Subcutaneous abdominal adipose tissue (tissue), 5 donors: Measurements from ENCODE around the gene NET1.
A peak's percentile ranks its signal among the peaks of the same experiment; 100 is the strongest.

Source experiments
- H3K27ac ChIP-seq: one replicate; pipeline ENCODE4 v1.7.0; 2013; ENCODE audit warnings: low read depth, mild to moderate bottlenecking, inconsistent platforms, low read length, moderate library complexity
- H3K27me3 ChIP-seq, 5 donors: one replicate each; pipeline ENCODE4 v1.7.0; 2013; ENCODE audit warnings: low read length in 5 of 5, inconsistent platforms in 1 of 5; ENCODE audit not compliant: control insufficient read depth in 5 of 5, insufficient read depth in 4 of 5
- H3K36me3 ChIP-seq, 5 donors: one replicate each; pipeline ENCODE4 v1.7.0; 2013; ENCODE audit warnings: low read length in 5 of 5; ENCODE audit not compliant: control insufficient read depth in 5 of 5, insufficient read depth in 5 of 5
- H3K4me1 ChIP-seq, 5 donors: one replicate each; pipeline ENCODE4 v1.7.0; 2013; ENCODE audit warnings: low read length in 5 of 5, mild to moderate bottlenecking in 3 of 5, moderate library complexity in 1 of 5; ENCODE audit not compliant: control insufficient read depth in 5 of 5, insufficient read depth in 5 of 5
- H3K4me3 ChIP-seq, 5 donors: one replicate each; pipeline ENCODE4 v1.7.0; 2013; ENCODE audit warnings: low read length in 5 of 5, low read depth in 1 of 5
- H3K9ac ChIP-seq, 5 donors: one replicate each; pipeline ENCODE4 v1.7.0; 2013; ENCODE audit warnings: low read length in 5 of 5, mild to moderate bottlenecking in 4 of 5, moderate library complexity in 3 of 5
- H3K9me3 ChIP-seq, 5 donors: one replicate each; pipeline ENCODE4 v1.7.0; 2013; ENCODE audit warnings: low read length in 5 of 5; ENCODE audit not compliant: control insufficient read depth in 5 of 5
- donor health status: healthy.
- donor health status: healthy.
- donor health status: healthy.
- donor health status: healthy.
- donor health status: healthy.

Gene NET1

DNA sequence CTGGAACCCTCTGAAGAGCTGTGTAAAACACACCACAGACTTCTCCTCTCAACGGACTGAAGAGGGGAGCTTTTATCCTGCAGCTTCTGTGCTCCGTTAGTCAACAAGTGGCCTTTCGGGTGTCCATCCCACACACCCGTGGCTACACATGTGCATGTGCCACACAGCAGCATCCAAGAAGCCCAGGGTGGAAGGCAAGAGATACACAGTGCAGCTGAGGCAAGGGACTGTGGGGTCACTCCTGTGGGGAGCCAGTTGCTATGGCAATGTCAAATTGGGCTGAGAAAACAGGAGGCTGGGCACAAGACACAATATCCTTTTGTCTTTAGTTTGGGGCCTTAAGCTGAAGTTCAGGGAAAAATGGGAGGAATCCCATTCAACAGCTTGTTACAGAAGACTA, 28.7 kb downstream of the NET1 start:
- no peak overlapping the region for H3K9ac ChIP-seq
- no peak overlapping the region for H3K4me3 ChIP-seq
- H3K4me1 ChIP-seq: peaks cover 0 to 15% (median 2%) of the 10 kb centered on the region in 5 donors
- H3K36me3 ChIP-seq: no peaks in the 10 kb centered on the region
- no peaks in the 10 kb centered on the region for H3K27me3 ChIP-seq
- H3K27ac ChIP-seq: no peak overlapping the region
- H3K9me3 ChIP-seq: no peaks in the 10 kb centered on the region

DNA sequence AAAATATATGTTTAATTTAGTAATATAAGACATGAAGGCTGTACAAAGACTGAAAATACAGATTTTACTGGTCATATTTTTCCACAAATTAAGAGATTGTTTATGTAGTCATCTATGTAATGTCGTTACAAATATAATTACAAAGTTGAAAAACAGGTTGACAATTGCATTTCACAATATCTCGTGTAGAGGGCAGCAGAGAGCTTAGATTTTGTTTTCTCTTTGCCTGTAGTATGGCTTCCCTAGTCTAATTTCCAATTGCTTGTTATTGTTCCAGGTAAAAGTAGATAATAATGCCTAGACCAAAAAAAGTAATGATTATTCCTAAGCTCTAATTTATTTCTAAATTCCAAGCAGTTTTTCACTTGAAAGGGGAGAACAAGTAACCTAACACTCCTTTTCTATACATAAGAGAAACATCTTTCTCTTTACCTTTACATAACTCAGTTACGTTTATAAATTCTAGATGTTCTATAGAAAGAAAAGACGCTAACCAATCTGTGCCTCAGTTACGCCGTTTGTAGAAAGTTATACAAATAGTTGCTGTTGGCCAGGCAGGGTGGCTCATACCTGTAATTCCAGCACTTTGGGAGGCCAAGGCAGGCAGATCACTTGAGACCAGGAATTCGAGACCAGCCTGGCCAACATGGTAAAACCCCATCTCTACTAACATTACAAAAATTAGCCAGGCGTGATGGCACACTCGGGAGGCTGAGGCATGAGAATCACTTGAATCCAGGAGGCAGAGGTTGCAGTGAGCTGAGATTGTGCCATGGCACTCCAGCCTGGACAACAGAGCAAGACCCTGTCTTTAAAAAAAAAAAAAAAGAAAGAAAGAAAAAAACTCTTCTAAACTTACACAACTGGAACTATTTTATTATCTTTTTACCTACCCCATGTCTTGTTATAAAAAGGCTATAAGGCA, 30.0 kb downstream of the NET1 start:
- H3K9me3 ChIP-seq: no peaks in the 10 kb centered on the region
- H3K4me1 ChIP-seq: peaks cover 0 to 21% (median 7%) of the 10 kb centered on the region in 5 donors
- no peak overlapping the region for H3K27ac ChIP-seq
- no peaks in the 10 kb centered on the region for H3K27me3 ChIP-seq
- H3K36me3 ChIP-seq: no peaks in the 10 kb centered on the region
- H3K4me3 ChIP-seq: no peak overlapping the region
- no peak overlapping the region for H3K9ac ChIP-seq

DNA sequence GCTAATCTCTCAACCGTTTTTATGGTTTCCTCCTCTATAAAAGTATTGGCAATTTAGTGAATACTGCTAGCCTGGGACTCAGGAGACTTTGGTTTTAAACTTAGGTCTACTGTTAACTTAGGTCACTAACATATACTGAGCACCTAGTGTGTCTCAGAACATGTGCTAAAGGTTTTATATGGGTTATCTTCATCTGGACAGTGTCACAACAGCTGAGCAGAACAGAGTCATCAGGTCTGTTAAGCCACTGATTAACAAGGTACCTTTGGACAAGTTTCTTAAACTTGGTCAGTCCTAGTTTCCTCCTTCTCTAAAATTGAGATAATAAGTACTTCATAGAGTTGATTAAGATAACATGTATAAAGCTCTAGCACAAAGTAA, 30.6 kb downstream of the NET1 start:
- Histone ChIP-seq H3K27ac (no peak overlapping the region), H3K9ac (no peak overlapping the region)

DNA sequence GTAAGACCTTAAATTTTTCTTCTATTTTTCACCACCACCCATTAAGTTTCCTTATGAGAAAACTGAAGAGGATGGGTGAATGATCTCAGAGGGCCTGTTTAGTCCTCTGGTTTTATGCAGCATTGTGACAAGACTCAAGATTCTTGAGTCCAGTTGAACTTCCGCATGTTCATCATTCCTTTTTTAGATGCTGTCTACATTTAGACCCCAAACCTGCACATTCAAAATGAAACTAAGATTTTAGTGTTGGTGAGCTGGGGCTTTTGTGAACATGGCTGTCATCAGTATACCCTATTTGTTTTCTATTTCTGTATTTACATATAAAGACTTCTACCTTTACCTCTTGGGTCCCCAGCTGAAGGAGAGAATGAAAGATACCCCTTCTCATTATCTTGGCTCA, 31.1 kb downstream of the NET1 start:
- Histone ChIP-seq H3K4me1 (peaks cover 0 to 21% (median 7%) of the 10 kb centered on the region in 5 donors), H3K27ac (no peak overlapping the region), H3K36me3 (no peaks in the 10 kb centered on the region), H3K9me3 (no peaks in the 10 kb centered on the region), H3K4me3 (no peak overlapping the region), H3K27me3 (no peaks in the 10 kb centered on the region), H3K9ac (no peak overlapping the region)

More for the DNA sequence above, 30.6 kb downstream of the NET1 start:
- Histone ChIP-seq H3K36me3 (no peaks in the 10 kb centered on the region), H3K4me3 (no peak overlapping the region), H3K4me1 (peaks cover 0 to 21% (median 7%) of the 10 kb centered on the region in 5 donors), H3K9me3 (no peaks in the 10 kb centered on the region), H3K27me3 (no peaks in the 10 kb centered on the region)

GRCh38 chr10:5445006-5445405, 32.6 kb downstream of the NET1 start:
- H3K9ac ChIP-seq: no peak overlapping the region
- H3K27ac ChIP-seq: no peak overlapping the region
- H3K4me3 ChIP-seq: no peak overlapping the region

GRCh38 chr10:5446390-5446926, 34.1 kb downstream of the NET1 start:
- H3K4me3 ChIP-seq: peak overlapping the region; percentile 69 to 98 (median 80)
- no peaks in the 10 kb centered on the region for H3K27me3 ChIP-seq
- H3K9ac ChIP-seq: peak overlapping the region; percentile 60 to 93 (median 74)
- H3K36me3 ChIP-seq: no peaks in the 10 kb centered on the region
- no peaks in the 10 kb centered on the region for H3K9me3 ChIP-seq
- peaks cover 0 to 30% (median 9%) of the 10 kb centered on the region in 5 donors for H3K4me1 ChIP-seq
- H3K27ac ChIP-seq: peak overlapping the region; percentile 95

More at GRCh38 chr10:5445006-5445405, 32.6 kb downstream of the NET1 start:
- H3K36me3 ChIP-seq: no peaks in the 10 kb centered on the region
- H3K4me1 ChIP-seq: peaks cover 0 to 24% (median 8%) of the 10 kb centered on the region in 5 donors
- H3K9me3 ChIP-seq: no peaks in the 10 kb centered on the region
- no peaks in the 10 kb centered on the region for H3K27me3 ChIP-seq

DNA sequence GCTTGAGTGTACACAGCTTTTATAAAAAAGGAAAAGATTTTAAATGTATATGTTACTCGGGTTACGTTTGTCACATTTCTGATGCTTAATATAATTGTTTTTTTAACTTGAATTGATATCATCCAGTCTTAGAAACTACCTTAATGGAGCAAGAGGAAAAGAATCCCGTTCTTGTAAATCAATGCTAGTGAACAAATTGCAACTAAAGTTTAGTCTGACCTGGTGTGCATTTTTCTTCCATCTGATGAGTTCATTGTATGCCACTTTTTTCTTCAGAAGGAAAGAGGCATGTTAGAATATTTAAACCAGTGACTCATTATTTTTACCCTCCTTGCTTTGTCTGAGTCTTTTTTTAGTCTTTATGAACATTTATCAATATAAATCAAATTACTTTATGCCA, 34.7 kb downstream of the NET1 start:
- Histone ChIP-seq H3K4me1 (peaks cover 0 to 35% (median 14%) of the 10 kb centered on the region in 5 donors), H3K27ac (peak overlapping the region; percentile 95), H3K36me3 (peaks cover 0 to 2% (median 0%) of the 10 kb centered on the region in 5 donors), H3K4me3 (peak overlapping the region; percentile 69 to 98 (median 80)), H3K9me3 (no peaks in the 10 kb centered on the region), H3K27me3 (no peaks in the 10 kb centered on the region), H3K9ac (peak overlapping the region; percentile 60 to 93 (median 74))

GRCh38 chr10:5447611-5448071, 35.3 kb downstream of the NET1 start:
- Histone ChIP-seq H3K4me3 (peak overlapping the region; percentile 69 to 98 (median 80)), H3K9me3 (no peaks in the 10 kb centered on the region), H3K9ac (peak overlapping the region; percentile 57 to 93 (median 74)), H3K4me1 (peaks cover 0 to 35% (median 17%) of the 10 kb centered on the region in 5 donors), H3K36me3 (peaks cover 0 to 8% (median 5%) of the 10 kb centered on the region in 5 donors), H3K27ac (peak overlapping the region; percentile 95), H3K27me3 (no peaks in the 10 kb centered on the region)

- Histone ChIP-seq H3K4me1 (peaks cover 0 to 35% (median 17%) of the 10 kb centered on the region in 5 donors), H3K9ac (peak overlapping the region; percentile 8 to 93 (median 66)), H3K27ac (peak overlapping the region; percentile 95), H3K27me3 (no peaks in the 10 kb centered on the region), H3K4me3 (peak overlapping the region; percentile 69 to 98 (median 80)), H3K9me3 (no peaks in the 10 kb centered on the region), H3K36me3 (peaks cover 5 to 15% (median 13%) of the 10 kb centered on the region in 5 donors)
Observed at GRCh38 chr10:5448333-5449001, 36.1 kb downstream of the NET1 start.
